HUES48 (cell line): Measurements from ENCODE around the gene MLF1.
A peak's percentile ranks its signal among the peaks of the same experiment; 100 is the strongest.

Experiments
- H3K27ac ChIP-seq: one replicate; pipeline ENCODE4 v1.7.0; 2013; ENCODE audit warnings: low read depth, low read length, inconsistent platforms
- H3K27me3 ChIP-seq: 2 replicates; pipeline ENCODE4 v1.6.1; 2013; ENCODE audit warnings: mild to moderate bottlenecking, low read length; ENCODE audit not compliant: control insufficient read depth, insufficient read depth
- H3K36me3 ChIP-seq: 2 replicates; pipeline ENCODE4 v1.6.1; 2013; ENCODE audit warnings: low read length; ENCODE audit not compliant: control insufficient read depth, insufficient read depth
- H3K4me1 ChIP-seq: 2 replicates; pipeline ENCODE4 v1.6.1; 2013; ENCODE audit warnings: mild to moderate bottlenecking, low read length; ENCODE audit not compliant: control insufficient read depth, insufficient read depth
- H3K4me3 ChIP-seq: 2 replicates; pipeline ENCODE4 v1.5.1; 2013; ENCODE audit warnings: mild to moderate bottlenecking, low read depth, low read length
- H3K9ac ChIP-seq: 2 replicates; pipeline ENCODE4 v1.6.1; 2013; ENCODE audit warnings: mild to moderate bottlenecking, low read depth, low read length, moderate library complexity
- H3K9me3 ChIP-seq: 2 replicates; pipeline ENCODE4 v1.6.1; 2013; ENCODE audit warnings: low read length; ENCODE audit not compliant: control insufficient read depth, insufficient read depth

Gene MLF1

GRCh38 chr3:158574646-158575045, 3.7 kb downstream of the MLF1 start:
- no peaks in the 10 kb centered on the region for H3K9me3 ChIP-seq
- no peak overlapping the region for H3K9ac ChIP-seq
- H3K4me3 ChIP-seq = no peak overlapping the region
- peaks cover 16% of the 10 kb centered on the region for H3K27me3 ChIP-seq
- H3K27ac ChIP-seq = no peak overlapping the region
- H3K4me1 ChIP-seq = peaks cover 19% of the 10 kb centered on the region
- H3K36me3 ChIP-seq = no peaks in the 10 kb centered on the region

- no peaks in the 10 kb centered on the region for H3K36me3 ChIP-seq
- H3K9ac ChIP-seq = no peak overlapping the region
- H3K27me3 ChIP-seq = no peaks in the 10 kb centered on the region
- no peak overlapping the region for H3K27ac ChIP-seq
- no peaks in the 10 kb centered on the region for H3K9me3 ChIP-seq
- no peak overlapping the region for H3K4me3 ChIP-seq
- no peaks in the 10 kb centered on the region for H3K4me1 ChIP-seq
These were observed 19.2 kb downstream of the MLF1 start for GRCh38 chr3:158590223-158590622.

GRCh38 chr3:158600787-158601186, 29.8 kb downstream of the MLF1 start:
- no peaks in the 10 kb centered on the region for H3K27me3 ChIP-seq
- no peak overlapping the region for H3K9ac ChIP-seq
- H3K4me1 ChIP-seq = no peaks in the 10 kb centered on the region
- no peaks in the 10 kb centered on the region for H3K9me3 ChIP-seq
- H3K27ac ChIP-seq = no peak overlapping the region
- peaks cover 15% of the 10 kb centered on the region for H3K36me3 ChIP-seq
- H3K4me3 ChIP-seq = no peak overlapping the region

- no peak overlapping the region for H3K9ac ChIP-seq
- no peak overlapping the region for H3K4me3 ChIP-seq
- no peak overlapping the region for H3K27ac ChIP-seq
- H3K27me3 ChIP-seq = no peaks in the 10 kb centered on the region
- H3K9me3 ChIP-seq = no peaks in the 10 kb centered on the region
- H3K4me1 ChIP-seq = no peaks in the 10 kb centered on the region
- H3K36me3 ChIP-seq = peaks cover 15% of the 10 kb centered on the region
These were observed 31.2 kb downstream of the MLF1 start for GRCh38 chr3:158602227-158602626.

GRCh38 chr3:158617982-158618875, 47.2 kb downstream of the MLF1 start:
- H3K27ac ChIP-seq = no peak overlapping the region
- no peak overlapping the region for H3K9ac ChIP-seq
- H3K9me3 ChIP-seq = peaks cover 38% of the 10 kb centered on the region
- H3K4me1 ChIP-seq = no peaks in the 10 kb centered on the region
- no peak overlapping the region for H3K4me3 ChIP-seq
- no peaks in the 10 kb centered on the region for H3K36me3 ChIP-seq
- H3K27me3 ChIP-seq = no peaks in the 10 kb centered on the region

GRCh38 chr3:158625881-158626280, 54.9 kb downstream of the MLF1 start:
- Histone ChIP-seq H3K27me3 (no peaks in the 10 kb centered on the region), H3K9me3 (0 out of 2 replicates have a peak, but pooled peaks cover under 1% of the 10 kb centered on the region), H3K4me3 (no peak overlapping the region), H3K36me3 (no peaks in the 10 kb centered on the region), H3K27ac (no peak overlapping the region), H3K4me1 (no peaks in the 10 kb centered on the region), H3K9ac (no peak overlapping the region)

GRCh38 chr3:158631981-158632380, 61.0 kb downstream of the MLF1 start:
- no peak overlapping the region for H3K27ac ChIP-seq
- H3K9me3 ChIP-seq = 0 out of 2 replicates have a peak, but pooled peaks cover 3% of the 10 kb centered on the region
- peaks cover 10% of the 10 kb centered on the region for H3K4me1 ChIP-seq
- no peak overlapping the region for H3K9ac ChIP-seq
- no peaks in the 10 kb centered on the region for H3K27me3 ChIP-seq
- H3K4me3 ChIP-seq = no peak overlapping the region
- H3K36me3 ChIP-seq = no peaks in the 10 kb centered on the region

GRCh38 chr3:158640646-158641045, 69.7 kb downstream of the MLF1 start:
- no peaks in the 10 kb centered on the region for H3K27me3 ChIP-seq
- no peak overlapping the region for H3K4me3 ChIP-seq
- H3K9ac ChIP-seq = no peak overlapping the region

GRCh38 chr3:158642005-158642404, 71.0 kb downstream of the MLF1 start:
- Histone ChIP-seq H3K27ac (no peak overlapping the region), H3K9me3 (no peaks in the 10 kb centered on the region), H3K4me1 (peaks cover 6% of the 10 kb centered on the region), H3K9ac (no peak overlapping the region), H3K4me3 (no peak overlapping the region), H3K36me3 (peaks cover 12% of the 10 kb centered on the region), H3K27me3 (no peaks in the 10 kb centered on the region)

More at GRCh38 chr3:158640646-158641045, 69.7 kb downstream of the MLF1 start:
- Histone ChIP-seq H3K36me3 (no peaks in the 10 kb centered on the region), H3K27ac (no peak overlapping the region), H3K4me1 (peaks cover 6% of the 10 kb centered on the region), H3K9me3 (no peaks in the 10 kb centered on the region)

GRCh38 chr3:158642474-158643210, 71.6 kb downstream of the MLF1 start:
- peaks cover 6% of the 10 kb centered on the region for H3K4me1 ChIP-seq
- H3K36me3 ChIP-seq = peaks cover 18% of the 10 kb centered on the region
- no peak overlapping the region for H3K4me3 ChIP-seq
- H3K9ac ChIP-seq = no peak overlapping the region
- no peaks in the 10 kb centered on the region for H3K27me3 ChIP-seq
- H3K27ac ChIP-seq = no peak overlapping the region
- no peaks in the 10 kb centered on the region for H3K9me3 ChIP-seq

GRCh38 chr3:158644345-158644908, 73.4 kb downstream of the MLF1 start, which contains the start of gene GFM1:
TSS of gene GFM1 (plus strand) at chr3:158644527. CDS start at chr3:158644635, 108 bp downstream.
- peak within 1 kb of the TSS; percentile 91 for H3K27ac ChIP-seq

More at GRCh38 chr3:158644345-158644908, 73.4 kb downstream of the MLF1 start, which contains the start of gene GFM1:
- Histone ChIP-seq H3K9ac (peak within 1 kb of the TSS; percentile 74), H3K36me3 (peaks cover 34% of the 10 kb centered on the region), H3K4me1 (peaks cover 6% of the 10 kb centered on the region), H3K27me3 (no peaks in the 10 kb centered on the region), H3K9me3 (no peaks in the 10 kb centered on the region), H3K4me3 (peak within 1 kb of the TSS; percentile 93)
